ENCODE results near the gene PPM1N. TPM values are rescaled to one million over a fixed set of nuclear protein-coding genes. Genes with fewer than 3 reads are reported as not detected.

PPM1N gene
- polyA plus RNA-seq, 3 donors = 1.3 to 4.3 (median 2.7) TPM

DNA sequence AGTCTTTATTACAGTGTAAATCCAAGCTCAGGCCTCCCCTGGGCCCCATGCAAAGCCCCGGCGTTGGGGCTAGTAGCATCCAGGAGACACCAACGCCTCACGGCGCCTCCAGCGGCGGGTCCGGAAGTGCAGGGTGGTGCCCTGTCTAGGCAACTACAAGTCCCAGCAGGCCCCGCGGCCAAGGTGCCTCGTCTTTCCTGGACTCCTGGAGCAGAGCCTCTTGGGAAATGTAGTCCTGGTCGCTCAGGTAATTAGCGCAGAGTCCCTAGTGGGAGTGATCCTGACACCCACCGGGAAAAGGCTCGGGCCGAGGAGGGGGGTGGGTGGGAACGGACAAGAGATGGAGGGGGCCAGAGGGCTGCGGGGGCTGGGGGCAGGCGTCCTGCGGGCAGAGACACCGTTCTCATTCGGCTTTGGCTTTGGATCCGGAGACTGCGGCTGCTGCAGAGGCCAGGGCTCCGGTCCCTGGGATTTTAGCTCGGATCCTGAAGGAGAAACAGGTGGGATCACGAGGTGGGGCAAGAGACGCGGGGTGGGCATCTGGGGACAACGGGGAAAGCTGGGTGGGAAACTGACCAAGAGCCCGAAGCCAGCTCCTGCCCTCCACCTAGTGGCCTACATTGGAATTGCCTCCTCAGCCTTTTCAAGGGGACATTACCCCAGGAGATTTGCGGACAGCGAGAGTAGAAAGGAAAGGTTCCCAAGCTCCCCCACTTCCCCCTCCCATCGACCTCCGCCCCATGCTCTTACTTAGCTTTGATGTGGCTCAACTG lies 12.8 kb upstream of the PPM1N start:
- H3K4me1 Mint-ChIP-seq = peaks cover 18% of the 10 kb centered on the region
- peak overlapping the region in 6 of 7 donors; percentile 74 to 95 (median 86) for H3K27ac Mint-ChIP-seq
- peak overlapping the region; percentile 90 for H2AFZ ChIP-seq (ENCODE audit: insufficient read depth, low read depth, low read length, poor library complexity, severe bottlenecking)
- peaks cover 7 to 11% of the 10 kb centered on the region in 2 donors for H3K4me1 ChIP-seq (ENCODE audit: control insufficient read depth in 1 of 2, insufficient read depth in 2 of 2, low read length in 2 of 2)
- H3K4me3 Mint-ChIP-seq = peak overlapping the region; percentile 87 to 91
- peak overlapping the region in 1 of 2 donors; percentile 48 for H3K27ac ChIP-seq (ENCODE audit: low read depth in 1 of 2, low read length in 2 of 2)
- no peaks in the 10 kb centered on the region for H3K9me3 ChIP-seq (replicated peaks in 1 of 2; ENCODE audit: control insufficient read depth in 1 of 2, insufficient read depth in 1 of 2, low read length in 2 of 2)
- peak; percentile 89 to 97 (median 93) for DNase-seq
- TF ChIP-seq, protein P1, sequence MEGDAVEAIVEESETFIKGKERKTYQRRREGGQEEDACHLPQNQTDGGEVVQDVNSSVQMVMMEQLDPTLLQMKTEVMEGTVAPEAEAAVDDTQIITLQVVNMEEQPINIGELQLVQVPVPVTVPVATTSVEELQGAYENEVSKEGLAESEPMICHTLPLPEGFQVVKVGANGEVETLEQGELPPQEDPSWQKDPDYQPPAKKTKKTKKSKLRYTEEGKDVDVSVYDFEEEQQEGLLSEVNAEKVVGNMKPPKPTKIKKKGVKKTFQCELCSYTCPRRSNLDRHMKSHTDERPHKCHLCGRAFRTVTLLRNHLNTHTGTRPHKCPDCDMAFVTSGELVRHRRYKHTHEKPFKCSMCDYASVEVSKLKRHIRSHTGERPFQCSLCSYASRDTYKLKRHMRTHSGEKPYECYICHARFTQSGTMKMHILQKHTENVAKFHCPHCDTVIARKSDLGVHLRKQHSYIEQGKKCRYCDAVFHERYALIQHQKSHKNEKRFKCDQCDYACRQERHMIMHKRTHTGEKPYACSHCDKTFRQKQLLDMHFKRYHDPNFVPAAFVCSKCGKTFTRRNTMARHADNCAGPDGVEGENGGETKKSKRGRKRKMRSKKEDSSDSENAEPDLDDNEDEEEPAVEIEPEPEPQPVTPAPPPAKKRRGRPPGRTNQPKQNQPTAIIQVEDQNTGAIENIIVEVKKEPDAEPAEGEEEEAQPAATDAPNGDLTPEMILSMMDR (IDR thresholded peaks at IDR 0.05) = peak; percentile 92
- 0% methylated on average over 30 of the region's 35 CpGs for WGBS (ENCODE audit: insufficient coverage)
- H3K9me3 Mint-ChIP-seq = no peaks in the 10 kb centered on the region
- no peaks in the 10 kb centered on the region for H3K79me2 ChIP-seq (ENCODE audit: insufficient read depth, low read length)
- peak overlapping the region; percentile 91 for H3K4me2 ChIP-seq (replicated peaks; ENCODE audit: extremely low read depth, low read length, poor library complexity, severe bottlenecking)
- H3K9ac ChIP-seq (ENCODE audit: insufficient read depth, low read length, poor library complexity, severe bottlenecking) = peak overlapping the region; percentile 32
- H3K4me3 ChIP-seq (replicated peaks in 1 of 3; ENCODE audit: low read depth in 2 of 3, low read length in 3 of 3) = peak overlapping the region; percentile 74 to 92 (median 75)
- no peaks in the 10 kb centered on the region for H3K27me3 ChIP-seq (ENCODE audit: control insufficient read depth in 2 of 2, insufficient read depth in 2 of 2, low read length in 2 of 2)
- H4K20me1 ChIP-seq (ENCODE audit: insufficient read depth, low read length) = no peaks in the 10 kb centered on the region
- no peaks in the 10 kb centered on the region for H3K36me3 Mint-ChIP-seq
- intact Hi-C loops (cut with micrococcal nuclease) = loop anchor here in 1 of 2 donors (1.0 kb wide), 1 partner anchor 80 kb away; the partner anchor contains the start of gene PPP1R13L
- H3K36me3 ChIP-seq (replicated peaks in 1 of 2; ENCODE audit: control insufficient read depth in 1 of 2, insufficient read depth in 2 of 2, low read length in 2 of 2) = no peaks in the 10 kb centered on the region
- H3K27me3 Mint-ChIP-seq (ENCODE audit: low read depth in 3 of 3) = peaks cover 5 to 19% (median 10%) of the 10 kb centered on the region in 3 donors

DNA sequence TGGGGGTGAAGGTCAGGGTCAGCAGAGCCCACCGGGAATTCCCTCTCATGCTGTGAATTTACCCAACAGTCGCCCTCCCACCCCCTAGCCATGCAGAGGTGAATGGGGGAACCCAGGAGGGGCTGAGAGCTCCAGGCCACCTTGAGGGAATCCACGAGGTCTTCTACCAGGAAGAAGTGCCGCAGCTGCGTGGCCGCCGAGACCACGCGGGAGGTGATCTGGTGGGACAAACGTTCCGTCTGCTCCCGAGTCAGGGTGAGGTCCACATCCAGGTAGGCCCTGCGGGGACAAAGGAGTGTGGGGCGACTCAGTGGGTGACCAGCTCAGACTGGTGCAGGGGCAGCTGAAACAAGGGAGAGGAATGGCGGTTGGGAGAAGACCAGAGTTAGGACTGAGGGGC lies 9.5 kb upstream of the PPM1N start:
- H3K36me3 ChIP-seq (replicated peaks in 1 of 2; ENCODE audit: control insufficient read depth in 1 of 2, insufficient read depth in 2 of 2, low read length in 2 of 2) = no peaks in the 10 kb centered on the region
- no peak overlapping the region for H3K27ac ChIP-seq (ENCODE audit: low read depth in 1 of 2, low read length in 2 of 2)
- H3K79me2 ChIP-seq (ENCODE audit: insufficient read depth, low read length) = no peaks in the 10 kb centered on the region
- no peak overlapping the region for H3K4me2 ChIP-seq (replicated peaks; ENCODE audit: extremely low read depth, low read length, poor library complexity, severe bottlenecking)
- intact Hi-C loops (cut with micrococcal nuclease) = no loop called here
- H3K27ac Mint-ChIP-seq = peak overlapping the region in 1 of 7 donors; percentile 79
- peaks cover 31% of the 10 kb centered on the region for H3K4me1 Mint-ChIP-seq
- no peak for DNase-seq
- peaks cover 10 to 13% (median 13%) of the 10 kb centered on the region in 3 donors for H3K27me3 Mint-ChIP-seq (ENCODE audit: low read depth in 3 of 3)
- H4K20me1 ChIP-seq (ENCODE audit: insufficient read depth, low read length) = no peaks in the 10 kb centered on the region
- peaks cover 0 to 2% of the 10 kb centered on the region in 2 donors for H3K36me3 Mint-ChIP-seq
- no peak overlapping the region for H3K9ac ChIP-seq (ENCODE audit: insufficient read depth, low read length, poor library complexity, severe bottlenecking)
- H2AFZ ChIP-seq (ENCODE audit: insufficient read depth, low read depth, low read length, poor library complexity, severe bottlenecking) = no peak overlapping the region
- H3K4me3 ChIP-seq (replicated peaks in 1 of 3; ENCODE audit: low read depth in 2 of 3, low read length in 3 of 3) = no peak overlapping the region
- H3K27me3 ChIP-seq (ENCODE audit: control insufficient read depth in 2 of 2, insufficient read depth in 2 of 2, low read length in 2 of 2) = peaks cover 0 to 3% of the 10 kb centered on the region in 2 donors
- no peaks in the 10 kb centered on the region for H3K9me3 ChIP-seq (replicated peaks in 1 of 2; ENCODE audit: control insufficient read depth in 1 of 2, insufficient read depth in 1 of 2, low read length in 2 of 2)
- H3K4me3 Mint-ChIP-seq = no peak overlapping the region
- TF ChIP-seq, protein P1 (IDR thresholded peaks at IDR 0.05) = no peak
- H3K4me1 ChIP-seq (ENCODE audit: control insufficient read depth in 1 of 2, insufficient read depth in 2 of 2, low read length in 2 of 2) = peaks cover 18 to 27% of the 10 kb centered on the region in 2 donors
- H3K9me3 Mint-ChIP-seq = peaks cover 0 to 4% (median 0%) of the 10 kb centered on the region in 7 donors
- 94% methylated on average over 13 of the region's 15 CpGs for WGBS (ENCODE audit: insufficient coverage)

Data from CD14-positive monocyte (primary cell).